ENCODE data around the gene EVPL. TPM values are rescaled to one million over a fixed set of nuclear protein-coding genes. Genes with fewer than 3 reads are reported as not detected.

EVPL gene
- polyA plus RNA-seq, 1 donor = 0.20 TPM

GRCh38 chr17:76017481-76018339, 9.4 kb downstream of the EVPL start:
- no peak for DNase-seq (ENCODE audit: low read depth)

DNA sequence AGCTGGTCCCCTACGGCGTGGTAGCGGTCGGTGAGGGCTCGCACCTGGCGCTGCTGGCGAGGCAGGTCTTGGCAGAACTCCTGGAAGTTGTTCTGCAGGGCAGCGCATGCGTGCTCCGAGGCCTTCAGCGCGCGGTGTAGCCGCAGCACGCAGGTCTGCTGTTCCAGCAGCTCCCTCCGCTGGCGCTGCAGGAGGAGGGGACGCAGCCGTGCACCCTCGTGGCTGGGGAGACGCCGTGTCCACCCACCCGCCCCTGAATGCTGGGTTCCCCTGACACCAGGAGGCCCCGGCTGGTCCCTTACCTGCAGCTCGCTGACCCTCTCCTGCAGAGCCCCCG, 12.2 kb downstream of the EVPL start:
- no peak for DNase-seq (ENCODE audit: low read depth)

- no peak for DNase-seq (ENCODE audit: low read depth)
Observed at GRCh38 chr17:76014100-76014924, 12.8 kb downstream of the EVPL start.

DNA sequence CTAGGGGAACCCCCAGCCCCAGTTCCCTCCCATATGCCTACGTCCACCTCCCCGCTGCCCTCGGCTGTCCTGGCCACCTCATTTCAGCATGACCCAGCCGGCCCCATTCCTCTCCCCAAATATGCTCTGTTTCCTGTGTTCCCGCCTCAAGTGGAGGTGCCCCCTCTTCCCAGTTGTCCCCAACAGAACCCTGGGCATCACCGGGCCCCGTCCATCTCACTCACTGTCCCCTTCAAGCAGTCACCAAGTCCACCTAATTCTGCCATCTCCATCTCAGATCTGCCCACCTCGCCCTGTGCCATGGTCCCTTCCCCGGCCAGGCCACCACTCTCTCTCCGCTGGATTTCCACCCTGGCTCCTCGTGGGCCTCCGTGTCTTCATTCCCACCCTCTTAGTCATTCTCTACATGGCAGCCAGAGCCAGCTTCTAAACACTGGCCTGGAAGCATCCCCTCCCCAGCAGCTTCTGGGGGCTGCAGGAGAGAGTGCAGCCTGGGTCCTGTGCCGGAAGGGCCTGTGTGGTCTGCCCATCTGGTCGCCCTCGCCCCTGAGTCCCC, 13.7 kb downstream of the EVPL start:
- DNase-seq (ENCODE audit: low read depth) = no peak

DNA sequence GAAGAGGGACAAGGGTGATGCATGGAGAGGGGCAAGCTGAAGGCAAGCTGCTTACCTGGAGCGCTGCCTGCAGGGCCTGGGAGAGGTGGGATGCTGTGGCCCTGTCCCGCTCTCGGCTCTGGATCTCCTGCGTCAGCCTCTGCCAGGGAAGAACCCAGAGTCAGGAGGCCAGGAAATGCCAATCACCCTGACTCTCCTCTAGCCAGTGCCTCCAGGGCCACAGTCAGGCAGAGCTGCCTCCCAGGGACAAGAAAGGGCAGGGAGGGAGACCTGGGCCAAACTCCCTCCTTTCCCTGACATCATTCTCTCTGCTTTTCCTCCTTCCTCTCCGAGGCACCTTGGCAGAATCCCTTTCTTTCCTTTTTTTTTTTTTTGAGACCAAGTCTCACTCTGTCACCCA, 15.2 kb downstream of the EVPL start:
- no peak for DNase-seq (ENCODE audit: low read depth)

DNA sequence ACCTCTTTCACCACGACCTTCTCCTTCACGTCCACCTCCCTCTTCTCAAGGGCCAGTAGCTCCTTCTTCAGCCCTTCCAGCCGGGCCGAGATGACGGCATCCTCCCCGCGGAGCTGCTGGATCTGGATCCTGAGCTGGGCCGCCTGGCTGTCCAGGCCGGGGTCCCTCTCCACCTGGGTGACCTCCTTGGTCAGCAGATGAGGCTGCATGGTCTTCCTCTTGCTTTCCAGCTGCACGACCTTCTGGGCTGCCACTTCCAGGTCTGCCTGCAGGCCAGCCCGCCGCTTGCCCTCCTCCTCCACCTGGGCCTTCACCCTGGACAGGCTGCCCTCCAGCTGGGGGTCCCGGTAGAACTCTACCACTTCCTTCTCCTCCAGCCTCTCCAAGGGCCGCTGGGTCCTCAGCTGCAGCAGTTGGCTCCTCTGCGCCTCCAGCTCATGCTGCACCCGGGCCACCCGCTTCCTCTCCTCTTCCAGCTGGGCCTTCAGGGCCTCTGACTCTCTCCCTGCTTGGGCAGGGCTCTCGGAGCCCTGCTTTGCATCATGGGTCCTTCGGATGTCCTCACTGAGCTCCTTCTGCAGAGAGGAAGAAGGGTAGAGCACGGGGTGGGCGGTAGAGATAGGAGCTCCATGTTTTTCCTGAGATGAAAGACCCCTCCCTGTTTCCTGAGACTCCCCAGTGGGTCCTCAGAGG, 17.0 kb downstream of the EVPL start:
- DNase-seq (ENCODE audit: low read depth) = no peak

DNA sequence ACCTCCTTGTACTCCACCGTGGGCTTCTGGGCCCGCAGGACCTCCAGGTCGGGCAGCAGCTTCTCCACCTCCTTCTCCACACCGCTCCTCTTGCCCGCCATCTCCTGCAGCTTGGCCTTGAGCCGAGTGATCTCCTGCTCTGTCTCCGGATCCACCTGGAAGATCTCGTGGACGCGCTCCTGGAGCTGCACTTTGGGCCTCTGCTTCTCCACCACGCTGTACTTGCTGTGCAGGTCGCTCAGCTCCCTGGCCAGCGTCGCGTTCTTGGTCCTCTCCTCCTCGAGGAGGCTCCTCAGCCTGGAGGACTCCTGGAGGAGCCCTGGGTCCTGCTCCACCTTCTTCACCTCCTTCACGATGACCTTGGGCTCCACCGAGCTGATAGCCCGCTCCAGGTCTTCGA, 17.7 kb downstream of the EVPL start:
- no peak for DNase-seq (ENCODE audit: low read depth)

DNA sequence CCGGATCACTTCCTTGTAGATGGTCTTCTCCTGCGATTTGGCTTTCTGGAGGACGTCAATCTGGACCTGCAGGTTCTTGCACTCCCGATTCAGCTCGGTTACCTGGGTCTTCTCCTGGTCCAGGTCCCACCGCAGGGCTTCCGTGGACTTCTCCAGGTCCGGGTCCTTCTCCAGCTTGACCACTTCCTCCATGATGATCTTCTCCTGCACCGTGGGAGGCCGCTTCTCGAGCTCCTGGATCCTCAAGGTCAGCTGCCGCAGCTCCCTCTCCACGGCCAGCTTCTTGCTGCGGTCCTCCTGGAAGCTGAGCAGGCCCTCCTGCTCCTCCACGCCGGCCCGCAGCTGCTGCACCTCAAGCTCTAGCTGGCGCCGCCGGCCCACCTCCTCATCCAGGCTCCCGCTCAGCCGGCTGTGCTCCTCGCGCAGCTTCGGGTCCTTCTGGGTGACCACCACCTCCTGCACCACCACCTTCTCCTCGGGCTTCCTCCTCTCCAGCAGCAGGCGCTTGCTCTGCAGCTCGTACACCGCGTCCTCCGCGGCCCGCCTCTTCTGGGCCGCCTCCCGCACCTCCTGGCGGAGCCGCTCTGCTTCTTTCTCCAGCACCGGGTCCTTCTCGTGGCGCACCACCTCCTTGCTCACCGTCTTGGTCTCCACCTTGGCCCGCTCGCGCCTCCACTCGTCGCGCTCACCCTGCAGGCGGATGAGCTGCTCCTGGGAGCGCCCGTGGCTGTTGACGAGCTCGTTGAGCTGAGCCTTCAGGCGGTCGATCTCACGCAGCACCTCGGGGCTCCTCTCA, 18.3 kb downstream of the EVPL start:
- DNase-seq (ENCODE audit: low read depth) = no peak

GRCh38 chr17:76008208-76008607, 18.9 kb downstream of the EVPL start:
- no peak for DNase-seq (ENCODE audit: low read depth)

GRCh38 chr17:76007850-76008165, 19.3 kb downstream of the EVPL start:
- no peak for DNase-seq (ENCODE audit: low read depth)

GRCh38 chr17:76007131-76007849, 19.8 kb downstream of the EVPL start:
- no peak for DNase-seq (ENCODE audit: low read depth)

DNA sequence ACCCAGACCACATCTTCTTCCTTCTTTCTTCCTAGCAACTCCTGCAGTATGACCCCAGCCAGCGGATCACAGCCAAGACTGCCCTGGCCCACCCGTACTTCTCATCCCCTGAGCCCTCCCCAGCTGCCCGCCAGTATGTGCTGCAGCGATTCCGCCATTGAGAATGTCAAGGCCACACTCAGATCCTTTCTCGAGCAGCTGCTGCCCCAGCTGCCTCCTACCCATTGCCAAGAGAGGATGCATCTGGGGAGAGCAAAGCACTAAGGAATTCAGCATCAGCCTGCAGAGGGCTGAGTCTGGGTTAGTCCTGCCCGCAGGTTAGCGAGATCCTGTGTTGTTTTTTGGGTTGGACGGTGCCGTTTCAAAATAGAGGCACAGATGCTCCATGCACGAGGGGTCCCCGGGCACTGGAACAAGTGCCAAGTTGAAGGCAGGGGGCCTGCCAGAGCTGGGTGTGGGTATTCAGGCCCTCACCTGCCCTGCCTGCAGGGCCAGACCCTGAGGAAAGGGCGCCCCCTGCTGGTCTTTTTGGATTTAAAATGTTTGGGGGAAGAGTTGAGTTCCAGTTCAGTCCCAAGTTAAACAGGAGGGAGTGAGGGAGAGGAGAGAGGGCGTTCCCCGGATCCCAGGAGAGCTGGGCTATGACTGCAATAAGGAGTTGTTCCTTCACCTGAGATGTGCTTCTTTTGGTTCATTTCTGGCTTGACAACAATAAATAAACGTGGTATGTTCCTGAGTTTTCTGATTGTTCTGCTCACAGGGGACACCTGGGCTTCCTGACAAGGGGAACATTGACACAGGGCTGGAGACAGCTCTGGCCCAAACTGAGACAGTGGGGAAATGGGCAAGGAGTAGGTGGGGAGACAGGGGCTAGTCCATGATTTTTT, 21.6 kb downstream of the EVPL start:
- peak; percentile 39 for DNase-seq (ENCODE audit: low read depth)

DNA sequence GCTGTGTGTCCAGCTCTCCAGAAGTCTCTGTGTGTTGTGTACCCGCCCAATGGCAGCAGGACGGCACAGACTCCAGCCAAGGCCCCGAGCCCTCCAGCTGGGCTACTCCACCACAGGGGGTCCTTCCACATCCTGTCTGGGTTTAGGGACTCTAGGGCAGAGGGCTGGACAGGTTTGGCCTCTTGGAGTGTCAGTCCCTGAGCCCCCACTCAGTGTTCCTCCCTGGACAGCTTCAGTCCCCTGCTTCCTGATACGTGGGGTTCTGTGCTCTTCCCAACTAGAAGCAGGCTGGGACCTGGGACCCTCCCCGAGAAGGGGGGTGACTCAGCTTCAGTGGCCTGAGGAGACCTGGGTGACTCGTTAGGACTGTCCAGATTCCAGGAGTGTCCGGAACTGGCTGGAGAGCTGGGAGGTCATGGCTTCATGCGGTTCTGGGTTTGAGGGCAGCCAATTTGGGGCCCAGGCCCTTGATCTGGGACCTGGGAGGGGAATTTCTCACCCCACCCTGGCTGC, 22.3 kb downstream of the EVPL start:
- no peak for DNase-seq (ENCODE audit: low read depth)

- no peak for DNase-seq (ENCODE audit: low read depth)
Observed at GRCh38 chr17:76003915-76004314, 23.2 kb downstream of the EVPL start.

DNA sequence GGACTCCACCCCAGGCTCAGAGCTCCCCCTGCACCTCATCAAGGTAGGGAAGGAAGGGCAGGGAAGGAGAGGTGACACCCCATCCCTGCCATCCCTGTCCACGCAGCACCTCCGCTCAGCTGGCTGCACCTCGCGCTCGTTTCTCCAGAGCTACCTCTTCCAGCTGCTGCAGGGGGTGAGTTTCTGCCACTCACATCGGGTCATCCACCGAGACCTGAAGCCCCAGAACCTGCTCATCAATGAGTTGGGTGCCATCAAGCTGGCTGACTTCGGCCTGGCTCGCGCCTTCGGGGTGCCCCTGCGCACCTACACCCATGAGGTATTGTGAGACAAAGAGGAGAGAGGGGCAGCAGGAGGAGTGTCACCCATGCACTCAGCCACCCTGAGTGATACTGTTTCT, 25.0 kb downstream of the EVPL start:
- DNase-seq (ENCODE audit: low read depth) = no peak

GRCh38 chr17:76000755-76001521, 26.2 kb downstream of the EVPL start, which contains the start of gene CDK3:
Gene CDK3 (plus strand): TSS chr17:76000855. CDS start chr17:76001426, 571 bp downstream.
- no peak for DNase-seq (ENCODE audit: low read depth)

DNA sequence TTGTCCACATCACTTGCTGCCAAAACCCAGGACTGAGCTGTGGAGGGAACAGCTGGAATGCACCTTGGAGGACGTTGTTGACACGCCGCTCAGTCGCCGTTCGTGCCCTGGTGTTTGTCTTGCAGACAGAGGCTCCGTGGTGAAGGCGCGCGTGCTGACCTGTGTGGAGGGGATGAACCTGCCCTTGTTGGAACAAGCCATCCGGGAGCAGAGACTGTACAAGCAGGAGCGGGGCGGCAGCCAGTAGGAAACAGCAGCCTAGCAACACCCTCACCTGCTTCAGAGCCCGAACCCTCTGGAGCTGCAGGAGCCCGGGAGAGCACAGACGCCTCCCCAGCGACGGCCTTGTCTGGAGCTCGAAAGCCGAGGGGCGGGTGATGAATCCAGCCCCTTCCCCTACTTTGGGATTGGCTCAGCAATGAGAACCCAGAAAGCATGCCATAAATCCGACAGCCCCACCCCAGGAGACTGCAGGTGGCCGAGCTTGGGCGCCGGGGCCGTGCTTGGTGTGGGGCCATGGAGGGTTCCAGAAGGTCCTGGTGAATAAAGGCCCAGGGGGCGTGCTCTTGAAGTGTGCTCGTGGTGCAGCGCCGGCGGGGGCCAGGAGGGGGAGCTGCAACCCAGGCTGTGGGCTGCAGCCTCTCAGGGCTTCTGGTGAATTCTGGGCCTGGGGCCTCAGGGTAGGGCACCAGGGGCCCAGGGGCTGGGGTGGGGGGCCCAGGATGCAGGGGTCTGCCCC, 26.9 kb downstream of the EVPL start:
- no peak for DNase-seq (ENCODE audit: low read depth)

GRCh38 chr17:75998327-75998795, 28.7 kb downstream of the EVPL start:
- DNase-seq (ENCODE audit: low read depth) = no peak
